SK-N-SH (cell line): ENCODE data around the gene PRPS1. TPM values are rescaled to one million over a fixed set of nuclear protein-coding genes. Genes with fewer than 3 reads are reported as not detected.

Source experiments
- CTCF ChIA-PET: fragments of 300-600, 350-600 bp; formaldehyde crosslinking; extraction: SDS; loops from one replicate; lab custom pipeline; 2021; lab: Yijun Ruan, JAX
- POLR2A ChIA-PET: fragments of 350-600 bp; sonication (Branson Sonifier 250); formaldehyde crosslinking; extraction: SDS; loops from one replicate; lab custom pipeline; 2020; ENCODE audit warnings: antibody characterized with exemption, inconsistent platforms; lab: Yijun Ruan, JAX
- DNase-seq: peaks from one replicate; pipeline ENCODE4 v3.0.0; 2012
- H2AFZ ChIP-seq: fragments of 200-600 bp; sonication (generic); 2 replicates; pipeline ENCODE4 v1.8.1; 2016; ENCODE audit warnings: antibody characterized with exemption, mild to moderate bottlenecking, low read depth
- H3F3A ChIP-seq: fragments of 200-600 bp; sonication (generic); replicated peaks from 2 replicates; pipeline ENCODE3; 2016; ENCODE audit warnings: antibody characterized with exemption, mild to moderate bottlenecking; ENCODE audit not compliant: insufficient read depth
- H3K27ac ChIP-seq, 2 experiments: fragments of 200-500 bp in 1 of 2; fragments of 200-600 bp in 1 of 2; sonication (Bioruptor generic) in 1 of 2; sonication (generic), shearing (Covaris generic) in 1 of 2; 2 replicates each; pipeline versions ENCODE4 v1.5.1 to v1.6.1; 2014 to 2016; ENCODE audit warnings: low read depth in 2 of 2, inconsistent platforms in 1 of 2, low read length in 1 of 2, mild to moderate bottlenecking in 1 of 2, mixed read lengths in 1 of 2
- H3K27me3 ChIP-seq: fragments of 200-600 bp; sonication (generic), shearing (Covaris generic); 2 replicates; pipeline ENCODE4 v1.6.1; 2016; ENCODE audit warnings: mixed run types; ENCODE audit not compliant: insufficient read depth
- H3K36me3 ChIP-seq, 2 experiments: fragments of 200-500 bp in 1 of 2; fragments of 200-600 bp in 1 of 2; sonication (Bioruptor generic) in 1 of 2; sonication (generic) in 1 of 2; replicated peaks in 1 of 2; 2 replicates each; pipeline versions ENCODE3 to v1.5.1; 2014 to 2016; ENCODE audit warnings: low read length in 1 of 2, mild to moderate bottlenecking in 1 of 2; ENCODE audit not compliant: insufficient read depth in 2 of 2, control insufficient read depth in 1 of 2
- H3K4me1 ChIP-seq, 2 experiments: fragments of 200-500 bp in 1 of 2; fragments of 200-600 bp in 1 of 2; sonication (Bioruptor generic) in 1 of 2; sonication (generic), shearing (Covaris generic) in 1 of 2; 2 replicates each; pipeline versions ENCODE4 v1.5.1 to v1.6.1; 2014 to 2016; ENCODE audit warnings: low read depth in 1 of 2, low read length in 1 of 2, mixed run types in 1 of 2; ENCODE audit not compliant: insufficient read depth in 2 of 2, control insufficient read depth in 1 of 2
- H3K4me2 ChIP-seq: fragments of 200-600 bp; sonication (generic), shearing (Covaris generic); 2 replicates; pipeline ENCODE4 v1.6.1; 2017; ENCODE audit warnings: mixed run types
- H3K4me3 ChIP-seq, 2 experiments: fragments of 200-500 bp in 1 of 2; fragments of 200-600 bp in 1 of 2; sonication (Bioruptor generic) in 1 of 2; sonication (generic), shearing (Covaris generic) in 1 of 2; 2 replicates each; pipeline versions ENCODE4 v1.5.1 to v1.8.1; 2014 to 2016; ENCODE audit warnings: low read depth in 2 of 2, inconsistent platforms in 1 of 2, low read length in 1 of 2, mild to moderate bottlenecking in 1 of 2, mixed read lengths in 1 of 2, moderate library complexity in 1 of 2
- H3K79me2 ChIP-seq: fragments of 200-600 bp; sonication (generic); 2 replicates; pipeline ENCODE4 v1.8.1; 2017; ENCODE audit warnings: mild to moderate bottlenecking; ENCODE audit not compliant: insufficient read depth
- H3K9ac ChIP-seq: fragments of 200-600 bp; sonication (generic); 2 replicates; pipeline ENCODE4 v1.6.1; 2017; ENCODE audit warnings: mixed run types
- H3K9me2 ChIP-seq: fragments of 200-600 bp; sonication (generic); 2 replicates; pipeline ENCODE4 v1.6.1; 2017; ENCODE audit warnings: mixed run types
- H3K9me3 ChIP-seq: fragments of 200-600 bp; sonication (generic); 2 replicates; pipeline ENCODE4 v1.6.1; 2017; ENCODE audit warnings: mixed run types, mild to moderate bottlenecking, moderate library complexity
- H4K20me1 ChIP-seq: fragments of 200-600 bp; sonication (generic); 2 replicates; pipeline ENCODE4 v1.6.1; 2017; ENCODE audit warnings: mild to moderate bottlenecking, mixed run types; ENCODE audit not compliant: insufficient read depth
- EZH2phosphoT487 ChIP-seq: fragments of 200-600 bp; sonication (generic); IDR thresholded peaks from 2 replicates; pipeline ENCODE4 v1.6.1; 2017; ENCODE audit warnings: low read depth, mixed run types, mild to moderate bottlenecking, antibody characterized with exemption, moderate library complexity, borderline replicate concordance
- FOSL2 ChIP-seq: IDR thresholded peaks from 2 replicates; pipeline ENCODE4 v1.4.0; 2012; ENCODE audit warnings: low read depth, mild to moderate bottlenecking, moderate library complexity, borderline replicate concordance
- FOXJ3 ChIP-seq: sonication (generic); formaldehyde crosslinking; IDR thresholded peaks from 2 replicates; pipeline ENCODE4 v1.5.1; 2020; ENCODE audit warnings: mild to moderate bottlenecking, missing genetic modification reagents
- FOXM1 ChIP-seq: IDR thresholded peaks from 2 replicates; pipeline ENCODE4 v1.4.0; 2012; ENCODE audit warnings: low read depth, mild to moderate bottlenecking
- GATA2 ChIP-seq: sonication (generic); formaldehyde crosslinking; IDR thresholded peaks from 2 replicates; pipeline ENCODE4 v1.5.0; 2020; ENCODE audit warnings: mild to moderate bottlenecking, missing genetic modification reagents
- IRF3 ChIP-seq: fragments of 150-350 bp; IDR thresholded peaks from 2 replicates; pipeline ENCODE4 v1.6.1; 2016; ENCODE audit warnings: mild to moderate bottlenecking, low read depth, low read length
- JUND ChIP-seq: IDR thresholded peaks from 2 replicates; pipeline ENCODE4 v1.4.0; 2012
- MEF2A ChIP-seq: IDR thresholded peaks from 2 replicates; pipeline ENCODE4 v1.4.0; 2012; ENCODE audit warnings: low read depth, borderline replicate concordance
- NFIC ChIP-seq: IDR thresholded peaks from 2 replicates; pipeline ENCODE4 v1.4.0; 2012; ENCODE audit warnings: borderline replicate concordance
- POLR2AphosphoS5 ChIP-seq: IDR thresholded peaks from 2 replicates; pipeline ENCODE4 v1.6.1; 2012; ENCODE audit warnings: low read depth, low read length
- RAD21 ChIP-seq: IDR thresholded peaks from 2 replicates; pipeline ENCODE4 v1.6.1; 2012; ENCODE audit warnings: mild to moderate bottlenecking, low read length
- SIN3A ChIP-seq: IDR thresholded peaks from 2 replicates; pipeline ENCODE4 v1.6.1; 2012; ENCODE audit warnings: low read depth, mild to moderate bottlenecking, low read length, moderate library complexity, borderline replicate concordance
- SMC3 ChIP-seq: IDR thresholded peaks from 2 replicates; pipeline ENCODE4 v1.6.1; 2012; ENCODE audit warnings: low read depth, low read length, improper control_type of control experiment
- TAF1 ChIP-seq: IDR thresholded peaks from 2 replicates; pipeline ENCODE4 v1.6.1; 2012; ENCODE audit warnings: low read depth, mild to moderate bottlenecking, low read length, moderate library complexity, borderline replicate concordance
- USF2 ChIP-seq: fragments of 150-350 bp; IDR thresholded peaks from 2 replicates; pipeline ENCODE4 v1.6.1; 2017; ENCODE audit warnings: antibody characterized with exemption, low read length, low read depth, borderline replicate concordance
- WGBS: methylation state at CpG from one replicate; pipeline ENCODE4 v1.1.6; 2017; ENCODE audit warnings: low lambda C conversion rate; 5-methylcytosine and 5-hydroxymethylcytosine counted together
- polyA plus RNA-seq, 3 experiments: library from polyadenylated mRNA; depleted of rRNA; stranded (reverse); fragments of >200 nt; gene quantifications; 2 replicates each; pipeline ENCODE4 v1.2.3, GENCODE V29; 2012
- TF ChIP-seq, protein P1 (sequence below): IDR thresholded peaks from 2 replicates; pipeline ENCODE4 v1.4.0; 2012; ENCODE audit warnings: low read depth

PRPS1 gene
- polyA plus RNA-seq, 1 of the 3 experiments (the other 2 are of a cell fraction): 42.3 TPM

GRCh38 chrX:107682256-107682655 is 53.9 kb downstream of the PRPS1 start:
- H3K27ac ChIP-seq: no peak overlapping the region
- H4K20me1 ChIP-seq: no peaks in the 10 kb centered on the region
- CTCF ChIA-PET: no interaction called here
- no peak for DNase-seq
- no peaks in the 10 kb centered on the region for H3K79me2 ChIP-seq
- H3K9me3 ChIP-seq: no peaks in the 10 kb centered on the region
- POLR2A ChIA-PET: no interaction called here
- no peak overlapping the region for H3K4me3 ChIP-seq
- WGBS: 47% methylated on average over 2 of the region's 3 CpGs
- H3K4me2 ChIP-seq: no peak overlapping the region
- peaks cover 39% of the 10 kb centered on the region for H3K27me3 ChIP-seq
- H3K9me2 ChIP-seq: no peaks in the 10 kb centered on the region
- H3K4me1 ChIP-seq: no peaks in the 10 kb centered on the region
- TF ChIP-seq FOSL2 (no peak), IRF3 (no peak)
- TF ChIP-seq, protein P1, sequence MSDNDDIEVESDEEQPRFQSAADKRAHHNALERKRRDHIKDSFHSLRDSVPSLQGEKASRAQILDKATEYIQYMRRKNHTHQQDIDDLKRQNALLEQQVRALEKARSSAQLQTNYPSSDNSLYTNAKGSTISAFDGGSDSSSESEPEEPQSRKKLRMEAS: no peak
- no peaks in the 10 kb centered on the region for H3F3A ChIP-seq
- no peak overlapping the region for H3K9ac ChIP-seq
- H2AFZ ChIP-seq: no peak overlapping the region
- no peaks in the 10 kb centered on the region for H3K36me3 ChIP-seq

DNA sequence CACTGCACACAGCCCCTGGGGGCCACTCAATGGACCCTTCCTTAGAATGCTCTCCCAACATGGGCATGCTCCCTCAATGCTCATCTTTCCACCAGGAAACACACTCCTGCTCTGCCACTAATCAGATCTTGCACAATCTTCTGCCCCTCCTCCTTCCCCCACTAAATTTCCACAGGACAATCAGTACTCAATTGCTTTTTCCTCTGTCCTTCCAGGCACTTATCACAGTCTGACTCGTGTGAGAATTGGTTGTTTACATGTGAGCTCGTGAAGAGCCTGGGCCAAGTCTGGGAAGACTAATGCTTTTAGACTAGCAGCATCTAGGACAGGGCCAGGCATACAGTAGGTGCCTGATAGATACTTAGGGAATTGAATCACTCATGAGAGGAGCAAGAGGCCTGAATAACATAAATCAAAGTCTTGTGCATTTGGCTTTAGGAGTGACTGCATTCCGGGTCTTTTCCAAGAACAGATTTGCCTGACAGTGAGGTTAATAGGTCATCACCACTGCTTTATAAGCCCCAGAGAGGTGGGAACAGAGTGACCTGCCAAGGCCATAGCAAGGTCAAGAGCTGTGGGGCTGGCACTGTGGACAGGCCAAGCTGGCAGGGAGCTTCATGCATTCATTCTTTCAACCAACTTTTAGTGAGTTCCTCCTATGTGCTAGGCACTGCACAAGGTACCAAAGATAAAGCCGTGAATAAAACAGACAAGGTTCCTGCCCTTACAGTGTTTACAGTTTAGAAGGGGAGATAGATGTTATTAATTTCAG is 55.0 kb downstream of the PRPS1 start:
- no peak for TF ChIP-seq EZH2phosphoT487
- no peak for TF ChIP-seq MEF2A
- no peak for TF ChIP-seq SMC3
- TF ChIP-seq FOXJ3 (CRISPR knock-in tag): no peak
- TF ChIP-seq RAD21: no peak
- TF ChIP-seq TAF1: no peak
- Histone ChIP-seq H3K79me2 (no peaks in the 10 kb centered on the region), H3K36me3 (no peaks in the 10 kb centered on the region), H3F3A (no peaks in the 10 kb centered on the region), H3K9me2 (no peaks in the 10 kb centered on the region), H3K9ac (no peak overlapping the region), H3K27ac (no peak overlapping the region), H3K4me1 (no peaks in the 10 kb centered on the region), H3K27me3 (peaks cover 33% of the 10 kb centered on the region), H2AFZ (no peak overlapping the region), H4K20me1 (no peaks in the 10 kb centered on the region), H3K9me3 (no peaks in the 10 kb centered on the region), H3K4me3 (no peak overlapping the region), H3K4me2 (no peak overlapping the region)
- ChIA-PET POLR2A (no interaction called here), CTCF (interaction anchor here (1.0 kb wide), 2 partner anchors 34 to 51 kb away, joined by 3 read pairs; no protein-coding TSS in a partner anchor)
- DNase-seq: no peak
- 29% methylated on average over 4 of the region's 4 CpGs for WGBS

DNA sequence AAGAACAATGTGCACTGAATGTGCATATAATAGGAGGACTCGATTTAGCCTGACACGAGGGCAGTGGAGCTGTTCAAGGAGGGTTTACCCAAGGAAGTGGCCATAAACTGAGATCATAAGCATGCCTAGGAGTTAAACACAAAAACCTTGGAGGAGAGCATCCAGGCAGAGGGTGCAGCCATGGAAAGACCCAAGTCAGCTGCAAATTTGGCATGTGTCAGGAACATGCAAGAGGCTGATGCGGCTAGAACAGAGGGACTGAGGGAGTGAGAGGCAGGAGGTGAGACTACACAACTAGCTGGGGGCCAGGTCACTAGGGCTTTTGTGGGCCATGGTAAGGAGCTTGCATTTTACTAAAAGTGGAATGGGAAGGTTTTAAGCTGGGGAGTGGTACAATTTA is 55.6 kb downstream of the PRPS1 start:
- Histone ChIP-seq H3K36me3 (no peaks in the 10 kb centered on the region), H3K27me3 (peaks cover 29% of the 10 kb centered on the region; the same call in 1 of the 2 replicates), H3K9me2 (no peaks in the 10 kb centered on the region), H3F3A (no peaks in the 10 kb centered on the region), H3K4me1 (no peaks in the 10 kb centered on the region), H3K79me2 (no peaks in the 10 kb centered on the region), H3K27ac (no peak overlapping the region), H4K20me1 (no peaks in the 10 kb centered on the region), H3K4me2 (no peak overlapping the region), H3K9me3 (no peaks in the 10 kb centered on the region), H3K9ac (no peak overlapping the region), H3K4me3 (no peak overlapping the region), H2AFZ (no peak overlapping the region)
- ChIA-PET POLR2A (no interaction called here), CTCF (interaction anchor here (1.0 kb wide), 2 partner anchors 34 to 51 kb away, joined by 3 read pairs; no protein-coding TSS in a partner anchor)
- DNase-seq: no peak
- WGBS: 60% methylated on average over 3 of the region's 3 CpGs
- TF ChIP-seq USF2 (no peak), POLR2AphosphoS5 (no peak), FOXM1 (no peak), SIN3A (no peak), EZH2phosphoT487 (no peak), JUND (no peak), FOSL2 (no peak), GATA2 (CRISPR knock-in tag) (no peak), NFIC (no peak)
